Peyer's patch (tissue), 4 donors: ENCODE results near the gene CALHM4.

Source experiments
- POLR2A ChIP-seq, 2 donors: fragments of 450-650 bp; IDR thresholded peaks; one replicate each; pipeline ENCODE4 v1.5.1; 2017; ENCODE audit warnings: antibody characterized with exemption in 2 of 2, mild to moderate bottlenecking in 2 of 2, moderate library complexity in 2 of 2
- TF ChIP-seq, protein P1 (sequence below), 6 experiments: fragments of 450-650 bp in 4 of 6; fragments of 200-600 bp in 2 of 6; sonication (generic) in 1 of 6; IDR thresholded peaks; one replicate each; pipeline ENCODE4 v1.5.1; 2017 to 2019; ENCODE audit warnings: antibody characterized with exemption in 6 of 6, mild to moderate bottlenecking in 3 of 6, moderate library complexity in 1 of 6

DNA sequence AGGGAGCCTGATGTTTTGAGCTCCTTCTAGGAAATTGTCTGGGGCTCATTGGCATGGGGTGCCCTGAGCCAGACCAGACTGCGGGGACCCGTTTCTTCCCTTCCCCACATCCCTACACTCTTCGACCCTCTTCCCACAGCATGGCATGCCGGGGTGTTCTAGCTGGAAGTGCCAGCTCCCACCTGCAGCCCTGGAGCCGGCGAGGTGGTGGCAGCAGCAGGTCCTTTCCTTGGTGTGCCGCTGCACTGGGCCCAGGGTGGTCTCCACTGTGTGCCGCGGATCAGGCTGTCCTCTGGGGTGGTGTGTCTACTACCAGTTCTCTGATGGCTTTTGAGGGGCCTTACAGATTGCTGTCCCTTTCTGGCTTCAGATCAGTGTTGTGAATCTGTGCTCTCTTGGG, 10.3 kb downstream of the CALHM4 start:
- TF ChIP-seq, protein P1, sequence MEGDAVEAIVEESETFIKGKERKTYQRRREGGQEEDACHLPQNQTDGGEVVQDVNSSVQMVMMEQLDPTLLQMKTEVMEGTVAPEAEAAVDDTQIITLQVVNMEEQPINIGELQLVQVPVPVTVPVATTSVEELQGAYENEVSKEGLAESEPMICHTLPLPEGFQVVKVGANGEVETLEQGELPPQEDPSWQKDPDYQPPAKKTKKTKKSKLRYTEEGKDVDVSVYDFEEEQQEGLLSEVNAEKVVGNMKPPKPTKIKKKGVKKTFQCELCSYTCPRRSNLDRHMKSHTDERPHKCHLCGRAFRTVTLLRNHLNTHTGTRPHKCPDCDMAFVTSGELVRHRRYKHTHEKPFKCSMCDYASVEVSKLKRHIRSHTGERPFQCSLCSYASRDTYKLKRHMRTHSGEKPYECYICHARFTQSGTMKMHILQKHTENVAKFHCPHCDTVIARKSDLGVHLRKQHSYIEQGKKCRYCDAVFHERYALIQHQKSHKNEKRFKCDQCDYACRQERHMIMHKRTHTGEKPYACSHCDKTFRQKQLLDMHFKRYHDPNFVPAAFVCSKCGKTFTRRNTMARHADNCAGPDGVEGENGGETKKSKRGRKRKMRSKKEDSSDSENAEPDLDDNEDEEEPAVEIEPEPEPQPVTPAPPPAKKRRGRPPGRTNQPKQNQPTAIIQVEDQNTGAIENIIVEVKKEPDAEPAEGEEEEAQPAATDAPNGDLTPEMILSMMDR (IDR thresholded peaks at IDR 0.05): no peak
- no peak for TF ChIP-seq POLR2A (IDR thresholded peaks at IDR 0.05)
